GM20000 (cell line): ENCODE data around the gene RANBP17.
"Not testable (repeated sequence)": the region's sequence is repeated elsewhere in the genome, so short reads cannot be mapped to it uniquely, and the experiment has no call there.

Experiments used
- DNase-seq: peaks from one replicate; pipeline ENCODE4 v3.0.0; 2012; ENCODE audit warnings: low spot score
- TF ChIP-seq, protein P1 (sequence below): IDR thresholded peaks from 2 replicates; pipeline ENCODE4 v1.5.1; 2012; ENCODE audit warnings: mild to moderate bottlenecking, control low read depth; ENCODE audit errors: extremely low read depth, missing control alignments

The RANBP17 gene

DNA sequence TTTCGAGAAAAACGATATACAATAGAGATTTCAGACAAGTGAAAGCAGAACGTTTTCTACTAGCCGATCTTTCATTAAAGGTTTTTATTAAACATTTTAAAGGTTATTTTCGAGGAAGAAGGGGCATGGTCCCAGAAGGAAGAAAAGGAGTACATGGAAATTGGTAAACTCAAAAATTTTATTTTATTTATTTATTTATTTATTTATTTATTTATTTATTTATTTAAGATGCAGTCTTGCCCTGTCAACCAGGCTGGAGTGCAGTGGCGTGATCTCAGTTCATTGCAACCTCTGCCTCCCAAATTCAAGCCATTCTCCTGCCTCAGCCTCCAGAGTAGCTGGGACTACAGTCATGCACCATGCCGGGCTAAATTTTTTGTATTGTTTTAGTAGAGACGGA lies 77.4 kb downstream of the RANBP17 start:
- TF ChIP-seq, protein P1, sequence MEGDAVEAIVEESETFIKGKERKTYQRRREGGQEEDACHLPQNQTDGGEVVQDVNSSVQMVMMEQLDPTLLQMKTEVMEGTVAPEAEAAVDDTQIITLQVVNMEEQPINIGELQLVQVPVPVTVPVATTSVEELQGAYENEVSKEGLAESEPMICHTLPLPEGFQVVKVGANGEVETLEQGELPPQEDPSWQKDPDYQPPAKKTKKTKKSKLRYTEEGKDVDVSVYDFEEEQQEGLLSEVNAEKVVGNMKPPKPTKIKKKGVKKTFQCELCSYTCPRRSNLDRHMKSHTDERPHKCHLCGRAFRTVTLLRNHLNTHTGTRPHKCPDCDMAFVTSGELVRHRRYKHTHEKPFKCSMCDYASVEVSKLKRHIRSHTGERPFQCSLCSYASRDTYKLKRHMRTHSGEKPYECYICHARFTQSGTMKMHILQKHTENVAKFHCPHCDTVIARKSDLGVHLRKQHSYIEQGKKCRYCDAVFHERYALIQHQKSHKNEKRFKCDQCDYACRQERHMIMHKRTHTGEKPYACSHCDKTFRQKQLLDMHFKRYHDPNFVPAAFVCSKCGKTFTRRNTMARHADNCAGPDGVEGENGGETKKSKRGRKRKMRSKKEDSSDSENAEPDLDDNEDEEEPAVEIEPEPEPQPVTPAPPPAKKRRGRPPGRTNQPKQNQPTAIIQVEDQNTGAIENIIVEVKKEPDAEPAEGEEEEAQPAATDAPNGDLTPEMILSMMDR = no peak
- no peak for DNase-seq

DNA sequence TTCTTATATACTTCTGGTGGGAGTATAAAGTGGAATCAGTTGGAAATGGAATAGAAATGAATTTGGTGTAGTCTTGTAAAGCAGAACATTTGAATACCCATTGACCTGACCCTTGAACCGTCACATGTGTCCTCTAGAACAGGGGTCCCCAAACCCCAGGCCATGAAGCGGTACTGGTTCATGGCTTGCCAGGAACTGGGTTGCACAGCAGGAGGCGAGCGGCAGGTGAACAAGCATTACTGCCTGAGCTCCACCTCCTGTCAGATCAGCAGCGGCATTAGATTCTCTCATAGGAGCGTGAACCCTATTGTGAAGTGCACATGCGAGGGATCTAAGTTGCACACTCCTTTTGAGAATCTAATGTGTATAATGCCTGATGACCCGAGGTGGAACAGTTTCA lies 80.0 kb downstream of the RANBP17 start:
- no peak for DNase-seq
- TF ChIP-seq, protein P1 = no peak

DNA sequence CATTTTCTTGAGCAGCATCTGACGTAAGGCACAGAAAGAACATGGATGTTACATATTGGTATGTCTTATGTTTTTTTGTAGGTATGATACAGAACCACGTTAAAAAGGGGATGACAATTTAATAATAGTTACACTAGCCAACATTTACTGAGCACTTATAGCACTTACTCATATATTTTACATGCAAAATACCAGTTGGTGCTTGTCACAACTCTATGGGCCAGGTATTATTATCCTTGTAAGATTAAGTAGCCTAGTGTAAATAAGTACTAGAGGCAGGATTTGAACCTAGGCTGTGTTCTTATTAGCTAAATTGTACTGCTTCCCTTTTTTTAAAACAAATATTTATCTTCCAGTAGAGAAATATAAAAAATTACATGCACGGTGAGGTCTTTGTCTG lies 83.5 kb downstream of the RANBP17 start:
- no peak for DNase-seq

DNA sequence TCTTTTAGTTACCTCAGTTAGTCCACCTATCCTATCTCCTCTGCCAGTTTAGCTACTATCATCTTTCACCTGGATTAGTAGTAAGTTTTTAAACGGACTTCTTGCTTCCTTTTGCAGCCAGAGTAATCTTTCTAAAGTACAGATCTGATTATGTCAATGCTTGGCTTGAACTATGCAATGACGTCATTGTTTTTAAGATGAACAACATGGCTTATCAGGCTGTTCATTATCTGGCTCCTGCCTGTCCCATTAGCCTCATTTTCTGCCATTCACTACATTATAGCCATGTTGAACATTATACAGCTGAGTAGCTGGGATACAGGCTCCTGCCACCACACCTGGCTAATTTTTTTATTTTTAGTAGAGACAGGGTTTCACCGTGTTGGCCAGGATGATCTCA lies 98.7 kb downstream of the RANBP17 start:
- TF ChIP-seq, protein P1 = no peak
- no peak for DNase-seq

More for the DNA sequence above, 83.5 kb downstream of the RANBP17 start:
- TF ChIP-seq, protein P1 = no peak

DNA sequence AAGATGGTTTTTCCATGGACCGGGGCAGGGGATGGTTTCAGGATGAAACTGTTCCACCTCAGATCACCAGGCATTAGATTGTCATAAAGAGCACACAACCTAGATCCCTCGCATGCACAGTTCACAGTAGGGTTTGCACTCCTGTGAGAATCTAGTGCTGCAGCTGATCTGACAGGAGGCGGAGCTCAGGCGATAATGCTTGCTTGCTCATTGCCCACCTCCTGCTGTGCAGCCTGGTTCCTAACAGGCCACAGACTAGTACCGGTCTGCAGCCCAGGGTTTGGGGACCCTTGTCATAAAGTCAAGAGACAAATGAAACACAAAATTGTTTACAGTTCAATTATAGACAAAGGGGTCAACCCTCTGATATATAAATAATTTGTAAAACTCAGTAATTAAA lies 101.7 kb downstream of the RANBP17 start:
- no peak for DNase-seq
- TF ChIP-seq, protein P1 = no peak

DNA sequence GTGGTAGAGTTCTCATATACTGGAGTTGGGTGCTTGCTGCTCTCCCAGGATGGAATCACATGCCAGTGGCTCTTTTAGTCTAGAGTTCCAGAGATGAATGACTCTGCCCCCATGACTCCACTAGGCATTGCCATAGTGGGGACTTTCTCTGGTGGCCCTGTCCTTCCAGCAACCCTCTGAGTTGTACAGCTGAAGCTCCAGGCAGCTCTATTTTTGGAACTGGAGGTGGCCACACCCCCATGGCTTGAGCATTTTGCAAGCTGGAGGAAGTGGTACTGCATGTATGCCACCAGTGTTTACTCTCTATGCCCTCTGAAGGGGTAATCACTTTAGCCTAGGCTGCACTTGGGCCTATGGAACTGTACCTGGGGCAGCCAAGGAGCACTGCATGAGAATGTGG lies 112.6 kb downstream of the RANBP17 start:
- TF ChIP-seq, protein P1 = no peak
- DNase-seq = no peak

DNA sequence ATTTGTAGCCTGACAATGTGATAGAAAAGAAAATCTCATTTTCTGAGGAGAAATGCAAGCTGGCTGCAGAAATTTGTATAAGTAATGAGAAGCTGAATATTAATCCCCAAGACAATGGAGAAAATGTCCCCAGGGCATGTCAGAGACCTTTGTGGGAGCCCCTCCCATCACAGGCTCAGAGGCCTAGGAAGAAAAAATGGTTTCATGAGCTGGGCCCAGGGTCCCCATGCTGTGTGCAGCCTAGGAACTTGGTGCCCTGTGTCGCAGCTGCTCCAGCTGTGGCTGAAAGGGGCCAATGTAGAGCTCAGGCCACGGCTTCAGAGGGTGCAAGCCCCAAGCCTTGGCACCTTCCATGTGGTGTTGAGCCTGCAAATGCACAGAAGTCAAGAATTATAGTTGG lies 118.4 kb downstream of the RANBP17 start:
- DNase-seq = not testable (repeated sequence)

DNA sequence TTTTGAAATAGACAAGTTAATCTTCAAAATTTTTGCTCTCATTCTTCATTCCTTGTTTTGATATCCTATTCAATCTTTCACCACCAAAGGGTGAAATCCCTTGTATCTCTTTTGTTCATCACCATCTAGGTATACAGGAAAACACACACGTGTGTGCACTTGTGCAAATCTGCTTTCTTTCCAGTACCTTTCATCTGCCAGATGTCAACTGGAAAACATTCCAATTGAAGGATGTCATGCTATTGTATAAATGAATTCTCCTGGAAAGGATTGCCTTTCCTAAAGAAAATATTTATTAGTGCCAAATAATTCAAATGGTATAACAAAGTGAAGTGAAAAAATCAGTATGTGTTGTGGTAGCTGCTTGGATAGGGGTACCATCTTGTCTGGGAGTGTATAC lies 123.7 kb downstream of the RANBP17 start:
- TF ChIP-seq, protein P1 = no peak
- DNase-seq = no peak
